GM19193 (cell line): ENCODE results near the gene RGS9BP.

Source experiments
- POLR2A ChIP-seq: IDR thresholded peaks from 4 replicates; pipeline ENCODE4 v1.6.1; 2011; ENCODE audit not compliant: insufficient read depth, insufficient read length; ENCODE audit errors: extremely low read depth

Gene RGS9BP

GRCh38 chr19:32720216-32720935 is 44.7 kb downstream of the RGS9BP start:
- TF ChIP-seq POLR2A = no peak

- no peak for TF ChIP-seq POLR2A
Measured at GRCh38 chr19:32720936-32721250, 45.2 kb downstream of the RGS9BP start.
